Stimulated activated CD4-positive, alpha-beta T cell treated with anti-CD3 and anti-CD28 coated beads, Interleukin-4, amount 100 ng/mL, for 24 hours (primary cell): Measurements from ENCODE around the gene ABHD12B.
"Not testable (repeated sequence)": the region's sequence is repeated elsewhere in the genome, so short reads cannot be mapped to it uniquely, and the experiment has no call there.

Experiments
- DNase-seq: peaks from one replicate; pipeline ENCODE4 v3.0.0-alpha.2; 2020

ABHD12B gene

GRCh38 chr14:50839691-50840090 is 32.2 kb upstream of the ABHD12B start:
- no peak for DNase-seq

- DNase-seq = no peak
Measured at GRCh38 chr14:50844391-50844790, 27.5 kb upstream of the ABHD12B start.

DNA sequence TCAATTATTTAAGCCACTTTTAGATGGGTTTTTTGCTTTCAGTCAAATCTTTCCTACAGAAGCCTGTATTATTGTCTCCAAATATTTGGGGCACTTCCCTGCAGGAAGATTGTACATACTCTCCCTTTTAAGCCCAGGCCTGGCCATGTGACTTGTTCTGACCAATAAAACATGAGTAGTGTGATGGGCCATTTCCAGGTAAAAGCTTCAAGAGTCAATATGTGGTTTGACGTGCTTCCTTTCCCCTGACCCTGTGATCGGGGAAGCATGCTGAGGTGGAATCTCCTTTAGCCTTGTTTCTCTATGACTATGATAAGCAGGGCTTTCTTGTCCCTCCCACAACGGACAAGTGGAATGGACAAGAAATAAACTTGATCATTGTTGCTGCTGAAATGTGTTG is 26.7 kb upstream of the ABHD12B start:
- DNase-seq = no peak

- no peak for DNase-seq
Measured at GRCh38 chr14:50846226-50846880, 25.5 kb upstream of the ABHD12B start.

GRCh38 chr14:50853891-50854290 is 18.0 kb upstream of the ABHD12B start:
- no peak for DNase-seq

DNA sequence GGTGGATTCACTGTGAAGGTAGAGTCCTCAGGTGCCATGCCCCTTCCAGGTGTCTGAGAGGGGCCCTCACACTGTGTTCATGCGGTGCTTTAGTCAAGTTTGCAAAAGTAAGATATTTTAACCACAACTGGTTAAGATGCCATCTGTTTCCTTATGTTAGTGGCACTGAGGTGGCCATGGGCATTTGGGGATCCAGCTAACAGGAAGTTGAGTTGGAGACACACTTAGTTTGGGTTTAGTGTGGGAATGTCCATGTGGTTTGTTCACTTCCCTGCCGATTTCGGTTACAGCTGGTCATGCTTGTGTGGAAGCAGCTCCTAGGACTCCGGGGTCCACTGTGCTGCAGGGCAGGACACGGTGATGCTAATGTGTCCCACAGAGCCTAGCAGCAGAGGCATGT is 17.3 kb upstream of the ABHD12B start:
- DNase-seq = no peak

GRCh38 chr14:50855558-50855957 is 16.3 kb upstream of the ABHD12B start:
- no peak for DNase-seq

- DNase-seq = no peak
Measured at GRCh38 chr14:50856660-50857059, 15.2 kb upstream of the ABHD12B start.

DNA sequence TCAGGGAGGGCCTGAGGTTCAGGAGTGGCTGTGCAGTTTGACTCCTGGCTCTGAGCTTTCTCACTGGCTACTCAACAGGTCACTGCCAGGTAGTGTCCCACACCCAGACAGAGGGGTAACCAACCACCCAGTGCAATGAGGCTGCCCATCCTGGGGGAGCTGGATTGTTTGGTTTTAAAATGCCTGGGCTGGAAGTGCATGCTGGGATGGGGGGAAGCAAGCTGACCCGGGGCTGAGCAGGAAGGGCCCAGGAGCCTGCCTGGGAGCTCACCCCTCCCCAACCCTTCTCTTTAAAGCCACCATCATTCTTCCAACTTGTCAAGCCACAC is 12.6 kb upstream of the ABHD12B start:
- no peak for DNase-seq

DNA sequence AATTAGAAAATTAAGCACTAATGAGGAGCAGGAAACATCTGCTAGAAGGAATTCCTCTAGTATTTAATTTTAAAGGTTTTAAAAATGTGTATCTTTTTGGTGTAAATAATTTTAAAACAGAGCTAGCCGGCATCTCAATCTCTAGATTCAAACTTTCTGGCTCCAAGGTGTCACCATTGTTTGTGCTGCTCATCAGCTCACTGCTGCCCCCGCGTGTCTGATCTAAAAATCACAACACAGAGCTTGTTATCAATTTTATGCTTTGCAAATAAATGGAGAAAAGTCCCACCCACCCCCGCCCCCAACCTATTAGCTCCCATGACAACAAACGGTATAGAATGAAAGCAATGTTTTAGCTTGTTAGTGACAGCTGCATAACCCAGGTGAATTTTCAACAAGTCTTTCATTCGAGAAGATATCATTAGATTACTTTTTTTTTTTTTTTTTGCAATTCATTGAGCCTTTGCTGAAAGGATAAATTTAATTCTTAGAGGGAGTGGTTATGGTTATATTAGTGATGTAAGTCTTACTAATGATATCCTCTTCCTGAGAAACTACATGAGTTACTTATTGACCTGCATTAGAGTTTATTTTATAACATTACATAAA is 11.3 kb upstream of the ABHD12B start:
- peak; percentile 90 for DNase-seq

GRCh38 chr14:50862036-50862570 is 9.8 kb upstream of the ABHD12B start:
- no peak for DNase-seq

DNA sequence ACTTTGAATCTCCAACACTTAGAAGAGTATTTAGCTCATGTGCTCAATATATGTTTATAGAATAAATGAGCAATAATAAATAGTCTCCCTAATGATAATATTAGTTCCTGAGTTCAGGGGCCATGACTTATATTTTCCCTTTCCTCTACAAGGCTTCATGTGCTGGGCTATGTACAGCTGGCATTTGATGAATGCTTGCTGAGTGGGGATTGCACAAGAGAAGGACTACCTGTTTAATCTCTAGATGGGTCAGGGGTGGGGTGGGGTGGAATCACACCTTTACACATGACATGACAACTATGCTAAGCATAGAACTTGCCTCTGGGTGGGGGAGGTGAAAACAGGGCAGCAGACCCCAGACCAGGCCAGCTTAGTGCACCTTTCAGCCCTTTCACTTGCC is 7.6 kb upstream of the ABHD12B start:
- DNase-seq = no peak

DNA sequence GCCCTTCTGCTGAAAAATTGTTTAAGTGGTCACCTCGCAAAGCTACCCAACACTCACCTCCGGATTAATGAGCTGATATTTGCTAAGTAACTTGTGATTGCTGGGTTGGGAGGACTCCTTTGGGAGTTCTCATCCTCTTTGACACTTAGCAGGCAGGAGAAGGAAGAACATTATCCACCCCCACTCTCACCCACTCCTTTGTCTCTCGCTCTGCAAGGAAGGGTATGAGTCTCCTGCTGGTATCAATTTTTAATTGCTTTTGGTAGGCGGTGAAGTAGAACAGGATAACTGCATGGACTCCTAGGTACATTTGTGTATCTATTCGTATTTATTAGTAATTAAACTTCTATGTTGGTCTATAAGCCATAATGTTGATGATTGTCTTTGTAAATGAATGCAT is 6.9 kb upstream of the ABHD12B start:
- no peak for DNase-seq

GRCh38 chr14:50865391-50866076 is 6.3 kb upstream of the ABHD12B start:
- DNase-seq = no peak

DNA sequence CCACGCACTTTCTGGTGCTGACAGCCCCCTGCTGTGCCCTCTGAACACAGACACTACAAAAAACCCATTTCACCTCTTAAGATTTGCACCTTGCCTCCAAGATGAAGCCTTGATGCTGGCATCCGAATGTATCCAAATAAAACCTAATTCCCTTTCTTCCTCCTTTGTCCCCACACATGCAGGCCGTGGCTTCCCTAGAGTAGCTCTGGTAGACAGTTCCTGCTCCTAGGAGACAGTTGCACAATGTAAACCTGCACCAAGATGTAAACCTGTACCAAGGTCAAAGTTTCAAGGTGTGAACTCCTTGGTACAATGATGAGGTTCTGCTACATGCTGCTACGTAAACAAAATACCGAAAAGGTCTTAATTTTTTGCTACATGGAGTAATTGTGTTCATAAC is 625 bp upstream of the ABHD12B start:
- DNase-seq = no peak

DNA sequence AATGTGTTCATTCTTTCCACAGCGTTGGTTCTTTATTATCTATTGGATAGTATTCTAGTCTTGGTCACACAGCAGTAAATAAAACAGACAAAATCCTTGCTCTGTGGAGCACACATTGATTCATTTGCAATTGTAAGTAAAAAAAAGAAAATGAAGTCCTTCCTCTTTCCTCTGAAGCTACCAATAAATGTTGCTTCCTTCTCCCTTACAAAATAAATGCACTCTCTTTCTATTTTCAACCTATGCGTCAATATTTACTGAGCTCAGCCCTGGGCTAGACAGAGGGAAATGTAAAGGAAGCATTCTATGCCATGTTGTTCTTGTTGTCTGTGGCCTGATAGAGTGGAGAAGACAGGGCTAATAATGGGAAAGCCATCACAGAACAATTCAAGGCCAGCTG is 2.9 kb downstream of the ABHD12B start:
- DNase-seq = no peak

DNA sequence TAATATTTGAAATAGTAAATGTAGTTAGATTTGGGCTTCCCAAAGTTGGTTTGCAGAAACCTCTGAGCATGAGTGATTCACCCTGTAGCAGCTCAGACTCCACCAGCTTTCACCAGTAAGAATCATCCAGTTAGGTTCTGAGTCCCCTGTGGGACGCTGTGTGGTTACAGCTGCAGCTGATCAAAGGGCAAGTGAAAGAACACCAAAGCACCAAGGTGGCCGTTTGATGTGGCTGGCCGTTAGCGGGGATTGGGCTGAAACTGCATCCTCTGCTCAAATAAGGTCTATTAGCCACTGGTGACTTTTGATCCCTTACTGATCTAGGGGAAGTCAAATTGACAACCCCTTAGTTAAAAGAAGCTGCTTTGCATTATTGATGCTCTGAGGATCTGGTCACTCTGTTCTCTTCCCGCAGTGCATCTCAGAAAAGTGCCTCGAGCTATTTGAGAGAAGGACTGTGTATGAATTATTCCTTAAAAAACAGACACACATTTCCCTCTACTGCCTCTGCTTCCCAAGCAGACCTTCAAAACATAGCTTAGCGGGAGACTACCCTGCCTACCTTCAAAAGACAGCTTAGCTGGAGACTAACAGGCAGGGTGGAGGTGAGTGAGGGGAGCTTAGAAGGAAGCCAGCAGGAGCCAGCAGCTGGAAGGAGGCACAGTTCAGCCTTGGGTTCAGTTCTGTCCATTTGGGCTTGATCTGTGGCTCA is 3.7 kb downstream of the ABHD12B start:
- DNase-seq = peak; percentile 72

DNA sequence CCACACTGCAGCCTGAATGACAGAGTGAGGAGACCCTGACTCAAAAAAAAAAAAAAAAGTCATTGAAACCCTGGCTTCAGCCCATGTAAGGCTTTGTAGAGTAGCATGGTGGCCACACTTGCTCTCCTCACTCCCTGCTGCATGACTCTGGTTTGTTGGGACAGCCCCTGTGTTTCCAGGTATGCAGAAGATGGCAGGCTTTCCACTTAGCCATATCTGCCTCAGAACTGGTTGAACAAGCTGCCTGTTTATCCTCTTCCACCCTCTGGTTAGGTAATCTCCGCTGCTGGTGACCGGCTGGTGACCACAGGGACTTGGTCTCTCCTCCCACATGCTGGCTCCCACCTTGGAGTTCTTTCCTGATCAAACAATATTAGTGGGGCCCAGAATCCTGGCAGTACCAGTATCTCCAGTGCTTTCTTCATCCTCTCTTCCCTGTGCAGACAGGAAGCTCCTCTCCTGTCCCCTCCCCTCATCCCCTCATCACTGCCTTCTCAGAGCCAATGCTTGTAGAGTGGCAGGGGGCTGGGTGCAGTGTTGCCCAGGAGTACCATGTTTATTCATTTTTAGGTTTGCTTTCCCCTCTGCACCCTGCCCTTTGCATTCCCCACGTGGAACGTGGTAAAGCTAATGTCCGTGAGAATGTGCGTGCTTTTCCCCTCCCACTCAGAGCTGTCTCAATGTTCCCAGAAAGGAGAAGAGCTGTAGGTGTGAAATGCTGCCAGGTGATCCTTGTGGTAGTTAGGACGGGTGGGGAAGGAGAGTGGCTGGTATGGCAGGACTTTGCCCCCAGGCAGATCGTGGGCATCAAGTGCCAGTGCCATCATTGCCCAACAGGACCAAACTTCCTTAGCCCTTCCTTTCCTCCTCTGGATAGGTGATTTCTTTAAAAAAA is 11.3 kb downstream of the ABHD12B start:
- no peak for DNase-seq

DNA sequence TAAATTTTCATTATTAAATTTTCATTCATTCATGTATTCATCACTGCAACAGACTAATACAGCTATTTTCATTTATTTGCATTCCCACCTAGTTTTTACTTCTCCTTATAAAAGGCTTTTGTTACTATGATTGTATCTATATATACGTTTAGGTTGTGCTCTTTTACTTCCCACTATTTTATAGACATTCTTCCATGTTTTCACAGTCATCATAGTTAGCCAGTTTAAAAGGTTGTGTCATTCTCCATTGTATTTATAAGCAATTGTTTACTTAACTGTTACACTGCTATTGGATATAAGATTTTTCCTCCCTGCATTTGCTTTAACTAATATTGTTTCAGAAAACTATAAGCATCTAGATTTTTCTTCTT is 12.0 kb downstream of the ABHD12B start:
- no peak for DNase-seq

DNA sequence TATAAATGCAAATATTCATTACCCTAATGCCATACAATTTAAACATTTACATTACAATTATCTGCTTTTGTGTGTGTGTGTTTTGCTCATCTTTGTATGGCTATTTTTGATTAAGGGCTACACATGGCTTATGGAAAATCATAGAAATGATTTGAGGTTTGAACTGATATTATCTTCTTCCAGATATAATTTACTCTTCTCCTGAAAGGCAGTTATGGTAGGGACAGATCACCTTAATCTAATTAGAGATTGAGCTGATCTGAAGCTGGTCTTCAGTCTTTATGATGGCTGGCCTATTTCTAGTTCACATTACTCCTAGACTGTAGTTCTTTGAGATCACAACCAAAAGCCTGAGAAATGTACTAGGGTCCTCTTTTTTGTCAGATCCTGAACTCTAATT is 15.6 kb downstream of the ABHD12B start:
- no peak for DNase-seq

DNA sequence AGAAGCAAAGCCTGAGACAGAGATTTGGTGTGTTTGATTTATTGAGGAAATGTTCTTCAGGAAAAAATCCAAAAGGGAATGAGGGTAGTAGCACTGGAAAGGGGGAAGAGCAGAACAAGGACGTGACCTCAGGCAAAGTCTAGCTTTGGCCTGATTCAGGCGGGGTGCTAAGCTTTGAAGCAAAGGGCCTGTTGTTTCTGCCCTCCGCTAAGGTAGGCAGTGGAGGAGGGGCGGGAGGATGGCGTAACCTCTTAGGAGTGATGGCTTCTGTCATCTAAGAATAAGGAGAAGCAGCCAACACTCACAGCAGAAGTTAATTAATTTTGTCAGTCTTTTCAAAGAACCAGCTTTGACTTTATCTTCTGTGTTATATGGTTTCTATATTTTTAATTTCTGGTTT is 20.4 kb downstream of the ABHD12B start:
- no peak for DNase-seq

- DNase-seq = not testable (repeated sequence)
Measured at GRCh38 chr14:50896421-50896820, 24.6 kb downstream of the ABHD12B start.

DNA sequence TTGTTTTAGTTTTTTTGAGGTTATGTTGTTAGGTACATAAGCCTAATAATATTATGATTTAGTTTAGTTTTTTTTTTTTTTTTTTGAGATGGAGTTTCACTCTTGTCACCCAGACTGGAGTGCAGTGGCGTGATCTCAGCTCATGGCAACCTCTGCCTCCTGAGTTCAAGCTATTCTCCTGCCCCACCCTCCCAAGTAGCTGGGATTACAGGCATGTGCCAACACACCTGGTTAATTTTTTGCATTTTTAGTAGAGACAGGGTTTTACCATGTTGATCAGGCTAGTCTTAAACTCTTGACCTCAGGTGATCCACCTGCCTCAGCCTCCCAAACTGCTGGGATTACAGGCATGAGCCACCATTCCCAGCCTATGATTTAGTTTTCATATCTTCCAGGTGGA is 25.2 kb downstream of the ABHD12B start:
- not testable (repeated sequence) for DNase-seq
